Peyer's patch (tissue), 4 donors: ENCODE data around the gene CDH24. TPM values are rescaled to one million over a fixed set of nuclear protein-coding genes. Genes with fewer than 3 reads are reported as not detected.
"Not testable (repeated sequence)": the region's sequence is repeated elsewhere in the genome, so short reads cannot be mapped to it uniquely, and the experiment has no call there.

Source experiments
- DNase-seq, 3 donors: peaks; one replicate each; pipeline ENCODE4 v3.0.0-alpha.2; 2017 to 2019
- H3K27ac ChIP-seq, 4 donors: fragments of 200-600 bp; sonication (generic); one replicate each; pipeline ENCODE4 v1.5.1; 2016 to 2019
- H3K27me3 ChIP-seq, 2 donors: fragments of 200-600 bp; sonication (generic); one replicate each; pipeline ENCODE4 v1.5.1; 2019
- H3K36me3 ChIP-seq, 3 donors: fragments of 200-600 bp; sonication (generic); one replicate each; pipeline ENCODE4 v1.5.1; 2016 to 2019
- H3K4me1 ChIP-seq, 4 donors: fragments of 200-600 bp; sonication (generic); one replicate each; pipeline ENCODE4 v1.5.1; 2016 to 2019
- H3K4me3 ChIP-seq, 4 donors: fragments of 200-600 bp; sonication (generic); 1 replicate in 3 of 4; 2 replicates in 1 of 4; pipeline ENCODE4 v1.5.1; 2016 to 2019; ENCODE audit warnings: mild to moderate bottlenecking in 1 of 4
- H3K9me3 ChIP-seq, 4 donors: fragments of 200-600 bp; sonication (generic); one replicate each; pipeline ENCODE4 v1.5.1; 2016 to 2019; ENCODE audit warnings: mild to moderate bottlenecking in 1 of 4
- POLR2A ChIP-seq, 2 donors: fragments of 450-650 bp; IDR thresholded peaks; one replicate each; pipeline ENCODE4 v1.5.1; 2017; ENCODE audit warnings: antibody characterized with exemption in 2 of 2, mild to moderate bottlenecking in 2 of 2, moderate library complexity in 2 of 2
- total RNA-seq, 4 donors: library from RNA; depleted of rRNA; stranded (reverse); fragments of >200 nt; gene quantifications; one replicate each; pipeline ENCODE4 v1.1.0, GENCODE V29; 2016
- TF ChIP-seq, protein P1 (sequence below), 6 experiments: fragments of 450-650 bp in 4 of 6; fragments of 200-600 bp in 2 of 6; sonication (generic) in 1 of 6; IDR thresholded peaks; one replicate each; pipeline ENCODE4 v1.5.1; 2017 to 2019; ENCODE audit warnings: antibody characterized with exemption in 6 of 6, mild to moderate bottlenecking in 3 of 6, moderate library complexity in 1 of 6

CDH24 gene
- total RNA-seq, 4 donors from 2014 or later, result 1.1 to 12.4 (median 5.5) TPM

DNA sequence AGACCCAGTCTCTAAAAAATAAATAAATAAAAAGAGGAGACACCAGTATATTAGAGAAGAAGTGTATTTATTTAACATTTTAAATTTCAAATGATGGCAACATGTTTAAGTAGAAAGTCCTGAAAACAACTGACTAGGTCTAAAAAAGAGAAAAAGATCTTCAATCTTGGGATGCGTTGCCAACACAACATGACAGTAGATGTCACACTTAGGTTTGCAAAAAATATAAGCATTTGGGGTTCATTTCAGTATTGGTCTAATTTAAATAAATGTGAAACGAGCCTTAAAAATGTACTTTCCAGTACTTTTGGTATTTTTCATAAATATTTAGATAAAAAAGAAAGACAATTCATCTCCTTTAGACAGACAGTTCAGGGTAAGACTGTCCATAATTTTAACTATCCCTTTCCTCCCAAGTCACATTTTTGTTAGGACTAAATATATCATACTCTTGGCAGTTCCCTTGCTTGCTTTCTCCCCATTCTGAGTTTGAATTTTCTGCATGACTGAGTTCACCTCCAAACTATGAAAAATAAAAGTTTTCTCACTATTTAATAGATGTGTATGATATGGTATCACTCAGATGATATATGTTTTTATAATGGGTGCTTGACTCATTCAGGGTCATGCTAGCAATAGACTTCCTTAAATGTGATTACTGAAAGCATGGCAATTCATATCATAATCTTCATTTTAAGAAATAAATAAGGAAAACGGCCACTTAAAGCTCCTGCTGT, 51.7 kb downstream of the CDH24 start:
- Histone ChIP-seq H3K4me3 (peak overlapping the region in 1 of 4 donors; percentile 74), H3K27ac (no peak overlapping the region), H3K9me3 (no peaks in the 10 kb centered on the region), H3K36me3 (no peaks in the 10 kb centered on the region), H3K4me1 (peaks cover 0 to 22% (median 2%) of the 10 kb centered on the region in 4 donors), H3K27me3 (no peaks in the 10 kb centered on the region)
- no peak for TF ChIP-seq POLR2A (IDR thresholded peaks at IDR 0.05)
- TF ChIP-seq, protein P1, sequence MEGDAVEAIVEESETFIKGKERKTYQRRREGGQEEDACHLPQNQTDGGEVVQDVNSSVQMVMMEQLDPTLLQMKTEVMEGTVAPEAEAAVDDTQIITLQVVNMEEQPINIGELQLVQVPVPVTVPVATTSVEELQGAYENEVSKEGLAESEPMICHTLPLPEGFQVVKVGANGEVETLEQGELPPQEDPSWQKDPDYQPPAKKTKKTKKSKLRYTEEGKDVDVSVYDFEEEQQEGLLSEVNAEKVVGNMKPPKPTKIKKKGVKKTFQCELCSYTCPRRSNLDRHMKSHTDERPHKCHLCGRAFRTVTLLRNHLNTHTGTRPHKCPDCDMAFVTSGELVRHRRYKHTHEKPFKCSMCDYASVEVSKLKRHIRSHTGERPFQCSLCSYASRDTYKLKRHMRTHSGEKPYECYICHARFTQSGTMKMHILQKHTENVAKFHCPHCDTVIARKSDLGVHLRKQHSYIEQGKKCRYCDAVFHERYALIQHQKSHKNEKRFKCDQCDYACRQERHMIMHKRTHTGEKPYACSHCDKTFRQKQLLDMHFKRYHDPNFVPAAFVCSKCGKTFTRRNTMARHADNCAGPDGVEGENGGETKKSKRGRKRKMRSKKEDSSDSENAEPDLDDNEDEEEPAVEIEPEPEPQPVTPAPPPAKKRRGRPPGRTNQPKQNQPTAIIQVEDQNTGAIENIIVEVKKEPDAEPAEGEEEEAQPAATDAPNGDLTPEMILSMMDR (IDR thresholded peaks at IDR 0.05), result no peak
- DNase-seq, result no peak

DNA sequence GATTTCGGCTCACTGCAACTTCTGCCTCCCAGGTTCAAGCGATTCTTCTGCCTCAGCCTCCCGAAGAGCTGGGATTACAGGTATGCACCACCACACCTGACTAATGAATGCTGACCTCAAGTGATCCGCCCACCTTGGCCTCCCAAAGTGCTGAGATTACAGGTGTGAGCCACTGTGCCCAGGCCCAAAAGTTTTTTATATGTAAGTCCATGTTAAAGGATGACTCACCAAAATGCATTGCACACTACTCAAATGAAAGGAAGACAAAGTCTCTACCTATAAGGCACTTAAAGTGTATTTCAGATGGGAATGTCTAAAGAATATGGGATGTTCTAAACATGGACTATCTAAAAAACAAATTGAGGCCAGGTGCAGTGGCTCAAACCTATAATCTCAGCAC, 53.0 kb downstream of the CDH24 start:
- H3K27ac ChIP-seq, H3K9me3 ChIP-seq, H3K4me3 ChIP-seq, DNase-seq, H3K27me3 ChIP-seq, H3K36me3 ChIP-seq: not testable (repeated sequence)
- H3K4me1 ChIP-seq, result peaks cover 0 to 19% (median 0%) of the 10 kb centered on the region in 4 donors

DNA sequence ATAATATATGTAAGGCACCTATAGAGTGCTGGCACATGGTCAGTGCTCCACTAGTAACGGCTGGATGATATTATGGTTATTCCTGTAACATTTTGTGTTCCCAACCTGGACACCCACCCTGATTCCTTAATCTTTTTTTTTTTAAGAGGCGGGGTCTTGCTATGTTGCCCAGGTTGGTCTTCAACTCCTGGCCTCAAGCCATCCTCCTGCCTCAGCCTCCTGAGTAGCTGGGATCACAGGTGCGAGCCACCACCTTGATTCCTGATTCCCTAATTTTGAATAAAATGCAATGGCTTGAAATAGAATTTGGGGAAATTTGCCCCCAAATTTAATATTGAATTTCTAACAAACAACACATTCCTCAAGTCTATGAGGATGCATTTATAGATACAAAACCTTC, 54.7 kb downstream of the CDH24 start:
- Histone ChIP-seq H3K27ac (no peak overlapping the region), H3K9me3 (no peaks in the 10 kb centered on the region), H3K4me1 (peaks cover 0 to 8% (median 0%) of the 10 kb centered on the region in 4 donors), H3K4me3 (no peak overlapping the region), H3K27me3 (no peaks in the 10 kb centered on the region), H3K36me3 (no peaks in the 10 kb centered on the region)
- no peak for DNase-seq
- TF ChIP-seq, protein P1 (IDR thresholded peaks at IDR 0.05), result no peak
- TF ChIP-seq POLR2A (IDR thresholded peaks at IDR 0.05), result no peak

DNA sequence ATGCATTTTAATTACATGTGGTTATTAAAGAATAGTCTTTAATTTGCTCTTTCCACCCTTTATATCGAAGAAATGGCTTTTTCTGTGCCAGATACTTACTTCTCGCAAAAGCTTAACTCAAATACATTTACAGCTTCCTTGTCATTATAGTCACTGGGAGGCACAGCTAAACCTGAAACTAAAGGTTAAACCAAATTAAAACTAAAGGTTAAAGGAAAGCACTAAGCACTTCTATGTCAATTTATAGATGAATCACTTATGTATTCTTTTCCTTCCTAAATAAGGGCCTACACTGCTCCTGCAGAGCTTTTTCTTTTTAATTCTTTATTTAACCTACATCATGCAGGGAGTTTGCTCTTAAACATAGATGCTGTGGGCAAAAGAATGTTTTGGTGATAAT, 56.5 kb downstream of the CDH24 start:
- H3K4me3 ChIP-seq, result no peak overlapping the region
- H3K9me3 ChIP-seq, result no peaks in the 10 kb centered on the region
- no peaks in the 10 kb centered on the region for H3K4me1 ChIP-seq
- no peak for DNase-seq
- no peaks in the 10 kb centered on the region for H3K27me3 ChIP-seq
- H3K36me3 ChIP-seq, result no peaks in the 10 kb centered on the region
- TF ChIP-seq, protein P1 (IDR thresholded peaks at IDR 0.05), result no peak
- TF ChIP-seq POLR2A (IDR thresholded peaks at IDR 0.05), result no peak
- H3K27ac ChIP-seq, result no peak overlapping the region

DNA sequence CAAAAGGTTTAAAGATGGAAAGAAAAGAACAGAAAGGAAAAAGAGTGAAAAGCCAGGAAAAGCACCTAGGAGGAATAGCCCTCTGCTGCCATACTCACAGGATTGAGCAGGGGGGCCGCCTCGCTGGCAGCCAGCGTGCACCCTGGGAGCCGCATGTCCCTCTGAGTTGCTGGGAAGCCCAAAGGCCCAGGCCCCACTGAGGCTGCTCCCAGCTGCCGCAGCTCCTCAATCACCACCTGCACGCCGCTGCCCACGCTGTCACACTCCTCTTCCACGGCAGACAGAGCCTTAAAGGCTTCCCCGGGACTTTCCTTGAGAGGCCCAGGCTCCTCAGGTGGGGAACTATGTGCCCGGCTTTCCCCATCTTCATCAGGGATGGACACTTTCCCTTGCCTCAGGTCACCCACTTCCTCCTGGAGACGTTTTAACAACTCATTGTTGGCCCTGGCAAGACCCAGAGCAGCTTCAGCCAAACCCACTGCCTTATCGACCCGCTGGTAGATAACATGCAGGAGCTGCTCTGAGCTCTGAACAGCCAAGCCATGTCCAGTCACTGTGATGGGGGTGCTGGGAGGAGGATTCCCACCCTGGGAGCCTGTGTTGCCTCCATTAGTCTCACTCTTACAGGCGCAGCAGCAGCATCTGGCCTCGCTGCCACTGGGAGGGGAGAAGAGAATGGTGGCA, 58.8 kb downstream of the CDH24 start:
- H3K4me3 ChIP-seq, result no peak overlapping the region
- H3K27me3 ChIP-seq, result no peaks in the 10 kb centered on the region
- TF ChIP-seq, protein P1 (IDR thresholded peaks at IDR 0.05), result no peak
- TF ChIP-seq POLR2A (IDR thresholded peaks at IDR 0.05), result no peak
- no peak overlapping the region for H3K27ac ChIP-seq
- no peak for DNase-seq
- H3K9me3 ChIP-seq, result no peaks in the 10 kb centered on the region
- no peaks in the 10 kb centered on the region for H3K4me1 ChIP-seq
- no peaks in the 10 kb centered on the region for H3K36me3 ChIP-seq

DNA sequence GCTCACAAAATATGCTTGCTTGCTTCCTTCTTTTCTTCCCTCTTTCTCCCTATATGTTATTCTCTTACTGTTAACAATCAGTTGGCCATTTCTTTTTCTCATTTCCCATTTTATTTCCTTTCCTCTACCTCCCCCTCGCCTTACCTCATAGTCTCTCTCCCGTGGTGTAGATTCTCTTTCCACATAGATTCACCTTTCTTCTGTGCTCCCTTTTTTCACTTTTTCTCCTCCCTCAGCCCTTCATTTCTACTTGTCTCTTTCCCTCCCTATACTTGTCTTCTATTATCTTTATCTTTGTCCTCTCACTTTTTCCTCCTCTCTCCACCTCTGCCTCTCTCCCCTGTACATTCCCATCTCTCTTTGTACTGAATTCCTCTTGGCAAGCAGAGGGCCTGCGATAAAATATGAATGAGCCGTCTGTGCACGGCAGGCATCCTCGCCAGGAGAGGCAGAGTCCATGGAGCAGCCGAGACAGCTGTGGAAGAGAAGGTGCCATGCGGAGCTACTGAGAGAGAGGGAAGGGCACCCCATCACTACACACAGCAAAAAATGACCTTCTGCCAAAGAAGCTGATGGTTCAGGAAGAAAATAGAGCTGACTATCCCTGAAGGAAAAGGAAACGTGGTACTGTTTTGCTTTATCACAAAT, 59.5 kb downstream of the CDH24 start:
- TF ChIP-seq, protein P1 (IDR thresholded peaks at IDR 0.05), result no peak
- no peak overlapping the region for H3K27ac ChIP-seq
- H3K4me1 ChIP-seq, result no peaks in the 10 kb centered on the region
- H3K27me3 ChIP-seq, result no peaks in the 10 kb centered on the region
- H3K4me3 ChIP-seq, result no peak overlapping the region
- no peaks in the 10 kb centered on the region for H3K9me3 ChIP-seq
- no peaks in the 10 kb centered on the region for H3K36me3 ChIP-seq
- no peak for DNase-seq
